OCI-LY1 (cell line): ENCODE results near the gene TMA7B.

Experiments used
- H2AFZ ChIP-seq: fragments of 200-600 bp; sonication (generic), shearing (Covaris generic); 2 replicates; pipeline ENCODE4 v1.6.0; 2014; ENCODE audit warnings: antibody characterized with exemption, mild to moderate bottlenecking, low read length
- H3F3A ChIP-seq: fragments of 200-600 bp; sonication (generic), shearing (Covaris generic); 2 replicates; pipeline ENCODE4 v1.6.0; 2014; ENCODE audit warnings: mild to moderate bottlenecking, antibody characterized with exemption, low read length, moderate library complexity; ENCODE audit not compliant: insufficient read depth
- H3K27ac ChIP-seq: fragments of 200-600 bp; sonication (generic); 2 replicates; pipeline ENCODE4 v1.5.1; 2014; ENCODE audit warnings: low read length, mixed run types, mild to moderate bottlenecking, low read depth; ENCODE audit not compliant: poor library complexity, severe bottlenecking
- H3K27me3 ChIP-seq: fragments of 200-600 bp; sonication (generic); 2 replicates; pipeline ENCODE4 v1.6.0; 2014; ENCODE audit warnings: antibody characterized with exemption, mild to moderate bottlenecking, low read length, moderate library complexity; ENCODE audit not compliant: insufficient read depth
- H3K36me3 ChIP-seq: fragments of 200-600 bp; sonication (generic); 2 replicates; pipeline ENCODE4 v1.6.1; 2014; ENCODE audit warnings: mild to moderate bottlenecking, antibody characterized with exemption, low read length, moderate library complexity, mixed read lengths; ENCODE audit not compliant: insufficient read depth
- H3K4me1 ChIP-seq: fragments of 200-600 bp; sonication (generic); 2 replicates; pipeline ENCODE4 v1.5.1; 2014; ENCODE audit warnings: mild to moderate bottlenecking, low read length, moderate library complexity; ENCODE audit not compliant: insufficient read depth, severe bottlenecking
- H3K4me2 ChIP-seq: fragments of 200-600 bp; sonication (generic), shearing (Covaris generic); 2 replicates; pipeline ENCODE4 v1.6.1; 2014; ENCODE audit warnings: low read length
- H3K4me3 ChIP-seq: fragments of 200-600 bp; sonication (generic); 2 replicates; pipeline ENCODE4 v1.5.1; 2014; ENCODE audit warnings: low read length, low read depth, mild to moderate bottlenecking, mixed read lengths; ENCODE audit not compliant: poor library complexity, severe bottlenecking
- H3K79me2 ChIP-seq: fragments of 200-600 bp; shearing (Covaris generic); 2 replicates; pipeline ENCODE4 v1.6.1; 2016; ENCODE audit warnings: mixed run types, low read length, mixed read lengths; ENCODE audit not compliant: insufficient read depth
- H3K9ac ChIP-seq: fragments of 200-600 bp; sonication (generic), shearing (Covaris generic); 2 replicates; pipeline ENCODE4 v1.6.1; 2014; ENCODE audit warnings: mild to moderate bottlenecking, low read length, mixed read lengths
- H3K9me2 ChIP-seq: fragments of 200-600 bp; sonication (generic), shearing (Covaris generic); 2 replicates; pipeline ENCODE4 v1.6.1; 2014; ENCODE audit warnings: low read depth, mild to moderate bottlenecking, low read length, mixed read lengths
- H3K9me3 ChIP-seq: fragments of 200-600 bp; shearing (Covaris generic); 2 replicates; pipeline ENCODE4 v1.6.1; 2014; ENCODE audit warnings: low read length, mixed read lengths
- H4K20me1 ChIP-seq: fragments of 200-600 bp; sonication (generic), shearing (Covaris generic); 2 replicates; pipeline ENCODE4 v1.6.0; 2016; ENCODE audit warnings: mild to moderate bottlenecking, low read length; ENCODE audit not compliant: insufficient read depth
- EZH2 ChIP-seq: fragments of 200-600 bp; sonication (generic), shearing (Covaris generic); IDR thresholded peaks from 2 replicates; pipeline ENCODE4 v1.8.0; 2017; ENCODE audit warnings: borderline replicate concordance, mixed run types, mild to moderate bottlenecking, antibody characterized with exemption, low read length, moderate library complexity, mixed read lengths
- TF ChIP-seq, protein P1 (sequence below): fragments of 200-600 bp; sonication (generic), shearing (Covaris generic); IDR thresholded peaks from 2 replicates; pipeline ENCODE4 v1.5.1; 2017; ENCODE audit warnings: mild to moderate bottlenecking, antibody characterized with exemption, low read length, moderate library complexity, mixed read lengths

TMA7B gene

DNA sequence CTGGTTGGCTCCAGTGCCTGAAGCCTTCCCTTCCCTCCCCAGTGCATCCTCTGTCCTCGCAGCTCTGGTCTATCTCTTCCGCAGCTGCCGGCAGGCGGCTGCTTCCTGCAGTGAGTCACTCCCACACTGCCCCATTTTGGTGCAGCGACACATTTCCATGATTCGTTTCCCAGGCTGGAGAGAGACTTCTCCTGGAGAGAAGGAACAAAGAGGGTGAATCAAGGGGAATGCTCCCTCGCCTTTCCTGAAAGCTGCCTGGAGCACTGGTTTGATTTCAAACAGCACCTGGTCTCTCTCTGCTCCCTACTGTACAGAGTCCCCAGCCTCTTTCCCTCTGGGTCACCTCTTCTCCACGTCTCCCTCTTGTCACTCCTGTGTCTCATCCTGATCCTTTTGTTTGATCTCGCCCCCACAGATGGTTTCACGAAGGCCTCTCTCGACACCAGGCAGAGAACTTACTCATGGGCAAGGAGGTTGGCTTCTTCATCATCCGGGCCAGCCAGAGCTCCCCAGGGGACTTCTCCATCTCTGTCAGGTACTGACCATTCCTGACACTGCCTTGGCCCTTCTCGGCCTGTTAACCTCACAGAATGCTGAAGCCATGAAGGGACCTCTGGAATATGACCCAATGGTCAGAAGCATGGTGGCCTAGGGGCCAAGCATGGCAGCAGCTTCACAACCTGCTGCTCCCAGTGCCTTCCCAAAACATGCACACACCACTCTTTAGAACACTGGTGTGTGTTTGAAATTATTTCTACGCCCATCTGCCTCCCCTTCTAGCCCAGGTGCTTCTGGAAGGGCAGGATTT lies at the start of gene TMA7B:
Gene TMA7B, plus strand, starts transcription at position 758 of the 808 bp plus-strand sequence. CDS start 3,978 bp downstream, outside the sequence.
- no peak within 1 kb of the TSS for H3K27ac ChIP-seq
- H3K4me2 ChIP-seq = no peak within 1 kb of the TSS

GRCh38 chr22:39910876-39911613 lies 49.2 kb upstream of the TMA7B start:
- Histone ChIP-seq H3K36me3 (no peaks in the 10 kb centered on the region), H3K4me1 (no peaks in the 10 kb centered on the region), H3K79me2 (no peaks in the 10 kb centered on the region), H3K9me3 (no peaks in the 10 kb centered on the region), H3K27ac (no peak overlapping the region), H3K9me2 (no peaks in the 10 kb centered on the region), H4K20me1 (no peaks in the 10 kb centered on the region), H3K4me2 (no peak overlapping the region), H3K27me3 (no peaks in the 10 kb centered on the region), H3F3A (no peaks in the 10 kb centered on the region), H3K4me3 (no peak overlapping the region), H2AFZ (no peak overlapping the region), H3K9ac (no peak overlapping the region)
- TF ChIP-seq EZH2 = no peak
- TF ChIP-seq, protein P1, sequence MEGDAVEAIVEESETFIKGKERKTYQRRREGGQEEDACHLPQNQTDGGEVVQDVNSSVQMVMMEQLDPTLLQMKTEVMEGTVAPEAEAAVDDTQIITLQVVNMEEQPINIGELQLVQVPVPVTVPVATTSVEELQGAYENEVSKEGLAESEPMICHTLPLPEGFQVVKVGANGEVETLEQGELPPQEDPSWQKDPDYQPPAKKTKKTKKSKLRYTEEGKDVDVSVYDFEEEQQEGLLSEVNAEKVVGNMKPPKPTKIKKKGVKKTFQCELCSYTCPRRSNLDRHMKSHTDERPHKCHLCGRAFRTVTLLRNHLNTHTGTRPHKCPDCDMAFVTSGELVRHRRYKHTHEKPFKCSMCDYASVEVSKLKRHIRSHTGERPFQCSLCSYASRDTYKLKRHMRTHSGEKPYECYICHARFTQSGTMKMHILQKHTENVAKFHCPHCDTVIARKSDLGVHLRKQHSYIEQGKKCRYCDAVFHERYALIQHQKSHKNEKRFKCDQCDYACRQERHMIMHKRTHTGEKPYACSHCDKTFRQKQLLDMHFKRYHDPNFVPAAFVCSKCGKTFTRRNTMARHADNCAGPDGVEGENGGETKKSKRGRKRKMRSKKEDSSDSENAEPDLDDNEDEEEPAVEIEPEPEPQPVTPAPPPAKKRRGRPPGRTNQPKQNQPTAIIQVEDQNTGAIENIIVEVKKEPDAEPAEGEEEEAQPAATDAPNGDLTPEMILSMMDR = no peak

More for the DNA sequence above, at the start of gene TMA7B:
- Histone ChIP-seq H3K79me2 (no peaks in the 10 kb centered on the region), H3F3A (no peaks in the 10 kb centered on the region), H4K20me1 (no peaks in the 10 kb centered on the region), H3K9me2 (no peaks in the 10 kb centered on the region), H3K36me3 (no peaks in the 10 kb centered on the region), H3K4me1 (no peaks in the 10 kb centered on the region), H3K9me3 (no peaks in the 10 kb centered on the region), H2AFZ (no peak within 1 kb of the TSS), H3K27me3 (no peaks in the 10 kb centered on the region; the same call in 1 of the 2 replicates), H3K4me3 (no peak within 1 kb of the TSS), H3K9ac (no peak within 1 kb of the TSS)
- TF ChIP-seq, protein P1 = no peak
- no peak for TF ChIP-seq EZH2

GRCh38 chr22:39913321-39913720 lies 46.9 kb upstream of the TMA7B start:
- Histone ChIP-seq H2AFZ (no peak overlapping the region), H3K9me3 (no peaks in the 10 kb centered on the region), H3K27me3 (no peaks in the 10 kb centered on the region), H3K4me2 (no peak overlapping the region), H3K36me3 (no peaks in the 10 kb centered on the region), H3K4me1 (no peaks in the 10 kb centered on the region), H3F3A (no peaks in the 10 kb centered on the region), H3K4me3 (no peak overlapping the region), H3K9me2 (no peaks in the 10 kb centered on the region), H3K27ac (no peak overlapping the region), H3K79me2 (no peaks in the 10 kb centered on the region), H4K20me1 (no peaks in the 10 kb centered on the region), H3K9ac (no peak overlapping the region)
- TF ChIP-seq EZH2 = no peak
- TF ChIP-seq, protein P1 = no peak
